ENCODE results near the gene TFEB.

The TFEB gene

DNA sequence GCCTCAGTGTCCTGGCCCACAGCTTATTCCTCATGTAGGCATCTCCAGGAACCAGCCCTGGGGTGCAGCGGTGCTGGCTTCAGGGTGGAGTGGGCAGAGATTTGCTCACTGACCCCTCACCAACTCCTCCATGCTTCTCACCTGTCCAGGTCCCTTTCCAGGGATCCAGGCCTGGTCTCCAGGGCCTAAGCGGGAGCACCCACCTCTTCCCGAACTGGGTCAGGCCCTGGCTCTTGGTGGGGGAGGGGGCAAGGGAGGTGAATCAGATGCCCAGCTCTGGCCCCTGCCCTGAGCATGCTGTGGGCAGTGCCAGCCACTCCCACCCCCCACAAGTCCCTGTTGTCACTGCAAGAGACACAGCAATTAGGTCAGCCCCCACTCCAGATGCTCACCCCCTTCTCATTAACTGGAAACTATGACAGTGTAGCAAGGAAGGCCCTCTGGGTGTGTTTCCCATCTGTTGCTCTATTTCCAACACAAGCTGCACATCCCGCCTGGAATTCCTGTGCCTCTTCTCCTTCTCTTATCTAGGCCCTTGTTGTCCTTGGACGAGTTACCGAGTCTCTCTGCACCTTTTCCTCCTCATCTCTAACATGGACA is 60.1 kb downstream of the TFEB start:
- DNase-seq (ENCODE audit: low spot score) = no peak

DNA sequence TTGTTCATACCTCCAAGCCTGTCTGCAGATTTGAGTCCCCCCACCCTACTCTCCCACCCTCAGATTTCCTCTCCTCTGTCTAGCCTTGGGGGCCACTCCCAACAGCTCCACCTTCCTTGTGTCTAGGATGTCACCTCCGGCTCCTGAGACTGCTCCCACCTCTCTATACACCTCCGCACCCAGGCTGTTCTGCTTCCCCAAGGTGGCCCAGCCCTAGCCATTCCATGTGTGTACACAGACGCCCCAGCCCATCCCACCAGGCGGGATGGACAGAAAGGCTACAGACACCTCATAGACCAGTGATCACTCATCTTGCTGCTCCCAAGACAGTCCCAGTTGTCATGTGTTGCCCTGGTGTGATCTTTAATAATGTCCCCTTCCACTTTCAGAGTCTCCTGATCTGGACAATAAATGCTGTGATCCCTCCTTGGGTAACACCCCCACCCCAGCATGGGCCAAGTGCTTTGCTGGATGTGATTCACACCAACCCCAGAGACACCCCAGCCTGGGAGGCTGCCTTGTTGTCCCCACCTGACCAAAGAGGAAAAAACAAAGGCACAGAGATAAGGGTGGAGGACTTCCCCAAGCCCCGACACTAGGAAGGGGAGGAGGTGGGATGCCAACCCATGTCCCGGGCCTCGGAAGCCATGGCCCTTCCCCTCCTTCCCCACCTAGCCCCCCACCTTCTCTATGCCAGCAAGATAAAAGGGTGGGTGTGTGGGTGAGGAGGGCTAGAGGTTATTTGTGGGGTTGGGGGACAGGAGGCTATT is 61.0 kb downstream of the TFEB start:
- DNase-seq (ENCODE audit: low spot score) = no peak

DNA sequence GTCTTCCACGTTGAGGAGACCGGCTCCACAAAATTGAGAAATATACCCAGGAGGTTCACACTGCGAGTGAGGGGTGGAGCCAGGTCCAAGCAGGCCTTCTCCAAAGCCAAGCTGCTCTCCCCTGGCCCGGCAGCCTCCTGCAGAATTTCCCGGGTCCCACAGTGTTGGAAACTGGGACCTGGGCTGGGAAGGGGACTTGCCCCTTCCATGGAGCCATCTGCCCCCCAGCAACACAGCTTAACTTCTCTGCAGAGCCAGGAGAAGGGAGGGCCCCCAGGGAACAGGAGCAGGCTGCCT is 61.8 kb downstream of the TFEB start:
- no peak for DNase-seq (ENCODE audit: low spot score)

DNA sequence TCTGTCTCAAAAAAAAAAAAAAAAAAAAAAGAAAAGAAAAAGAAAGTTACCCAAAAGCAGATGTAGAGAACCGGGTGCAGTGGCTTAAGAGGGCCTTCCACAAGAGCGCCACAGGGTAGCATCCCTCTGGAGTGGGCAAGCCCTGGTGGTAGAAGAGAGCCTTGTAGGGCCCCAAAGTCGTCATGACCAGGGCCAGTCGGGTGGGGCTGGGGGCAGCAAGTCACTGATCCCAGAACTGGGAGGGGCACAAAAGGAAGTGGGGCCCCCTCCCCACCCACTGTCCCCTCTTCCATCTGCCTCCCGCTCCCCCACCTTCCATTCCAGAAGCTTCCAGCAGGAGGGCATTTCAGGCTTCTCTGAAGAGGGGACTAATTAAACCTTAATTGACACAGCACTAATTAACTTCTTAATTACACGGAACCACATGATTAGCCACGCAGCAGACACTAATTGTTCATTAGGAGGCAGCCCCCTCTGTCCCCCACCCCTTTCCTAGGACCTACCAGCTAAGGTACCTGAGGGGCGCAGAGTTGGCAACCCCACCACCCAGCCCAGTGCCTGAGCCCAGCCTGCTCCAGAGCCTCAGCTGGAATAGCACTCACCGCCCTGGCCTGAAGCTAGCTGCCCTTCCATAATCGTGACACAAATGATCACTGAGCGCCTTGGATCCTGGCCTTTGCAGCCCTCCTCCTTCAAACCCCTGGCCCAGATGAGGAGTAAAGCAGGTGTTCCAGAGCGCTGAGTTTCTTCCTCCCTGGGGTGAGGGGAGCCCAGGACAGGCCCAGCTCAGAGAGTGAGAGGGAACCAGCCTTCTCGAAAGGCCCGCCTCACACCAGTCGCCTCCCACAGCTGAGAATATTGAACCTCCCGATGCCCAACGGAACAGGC is 62.3 kb downstream of the TFEB start:
- DNase-seq (ENCODE audit: low spot score) = no peak

DNA sequence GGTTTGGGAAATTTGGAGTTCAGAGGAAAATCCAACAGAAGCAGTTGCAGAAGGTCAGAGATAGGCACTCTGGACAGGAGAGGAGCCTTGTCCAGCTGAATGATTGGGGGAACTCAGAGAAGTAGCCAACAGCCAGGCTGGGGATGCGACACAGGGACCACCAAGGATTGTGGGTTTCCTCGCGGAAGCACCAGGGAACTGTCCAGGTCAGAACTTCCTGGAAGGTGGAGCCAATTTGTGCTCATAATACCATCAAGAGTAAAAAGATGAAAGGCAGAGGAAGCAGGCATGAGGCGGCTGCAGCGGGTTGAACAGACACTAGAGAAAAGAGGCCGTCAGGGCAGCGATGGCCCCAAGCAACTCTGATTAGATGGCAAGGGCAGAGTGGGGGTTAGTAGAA is 63.4 kb downstream of the TFEB start:
- no peak for DNase-seq (ENCODE audit: low spot score)

DNA sequence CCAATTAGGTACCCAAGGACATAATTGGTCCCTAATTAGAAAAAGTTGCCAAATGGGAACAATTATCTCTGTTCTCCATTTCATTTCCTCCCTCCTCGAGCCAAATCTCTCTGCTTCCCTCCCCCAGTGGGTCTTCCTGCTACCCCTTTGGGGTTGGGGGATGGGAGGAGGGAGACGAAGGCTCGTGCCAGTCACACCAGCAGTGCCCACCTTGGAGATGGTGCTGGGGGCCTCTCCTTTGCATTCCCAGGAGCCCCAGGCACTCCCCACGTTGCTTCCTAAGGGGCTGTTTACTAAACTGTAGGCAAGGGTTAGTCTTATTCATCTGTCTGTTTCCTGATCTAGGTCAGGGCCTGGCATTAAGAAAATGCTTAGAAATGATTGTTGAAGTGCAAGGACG is 64.0 kb downstream of the TFEB start:
- DNase-seq (ENCODE audit: low spot score) = no peak

DNA sequence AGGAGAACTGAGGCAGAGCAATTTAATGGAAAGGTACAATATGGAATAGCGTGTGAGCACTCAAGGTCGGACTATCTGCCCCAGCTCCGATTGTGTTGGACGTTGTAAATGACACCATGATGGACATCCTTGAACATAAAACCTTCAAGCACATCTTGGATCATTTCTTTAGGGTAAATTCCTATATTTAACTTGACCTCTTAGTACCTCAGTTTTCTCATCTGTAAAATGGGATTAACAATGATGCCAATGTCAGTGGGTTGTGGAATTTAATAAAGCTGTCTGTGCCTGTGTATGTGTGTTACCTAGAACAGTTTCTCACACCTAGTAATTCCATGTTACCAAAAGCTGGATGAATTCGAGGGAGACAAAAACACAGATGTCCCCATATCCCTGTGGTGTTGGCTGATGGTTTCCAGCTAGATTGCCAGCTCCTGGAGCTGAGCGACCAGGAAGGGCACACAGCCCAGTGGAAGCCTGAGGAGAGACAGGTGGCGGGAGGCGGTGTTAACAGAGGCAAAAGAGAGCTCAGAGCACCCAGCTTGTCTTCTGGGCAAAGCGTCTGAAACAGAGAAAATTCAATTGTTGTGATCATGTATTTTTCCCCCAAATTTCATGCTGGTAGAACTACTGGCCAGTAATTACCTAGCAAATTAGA is 64.6 kb downstream of the TFEB start:
- no peak for DNase-seq (ENCODE audit: low spot score)

DNA sequence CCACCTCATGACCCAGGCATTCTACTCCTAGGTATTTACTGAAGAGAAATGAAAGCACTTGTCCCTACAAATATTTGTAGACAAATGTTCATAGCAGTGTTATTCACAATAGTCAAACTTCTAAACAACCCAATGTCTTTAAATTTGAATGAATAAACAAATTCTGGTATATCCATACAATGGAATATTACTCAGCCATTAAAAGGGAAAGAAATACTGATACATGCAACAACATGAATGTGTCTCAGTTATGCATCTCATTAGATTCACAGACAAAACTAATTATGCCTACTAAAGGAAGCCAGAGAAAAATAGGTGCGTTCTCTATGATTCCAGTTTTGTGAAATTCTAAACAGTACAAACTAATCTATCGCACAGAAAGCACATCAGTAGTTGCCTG is 66.4 kb downstream of the TFEB start:
- no peak for DNase-seq (ENCODE audit: low spot score)

DNA sequence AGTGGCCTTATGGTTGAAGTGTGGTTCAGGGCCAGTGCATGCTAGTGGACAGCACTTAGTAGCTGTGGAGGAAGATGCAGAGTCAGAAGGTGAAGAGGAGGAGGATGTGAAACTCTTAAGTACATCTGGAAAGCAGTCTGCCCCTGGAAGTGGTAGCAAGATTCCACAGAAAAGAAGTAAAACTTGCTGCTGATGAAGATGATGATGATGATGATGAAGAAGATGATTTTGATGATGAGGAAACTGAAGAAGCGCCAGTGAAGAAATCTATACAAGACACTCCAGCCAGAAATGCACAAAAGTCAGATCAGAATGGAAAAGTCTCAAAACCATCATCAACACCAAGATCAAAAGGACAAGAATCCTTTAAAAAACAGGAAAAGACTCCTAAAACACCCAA is 68.2 kb downstream of the TFEB start:
- DNase-seq (ENCODE audit: low spot score) = no peak

DNA sequence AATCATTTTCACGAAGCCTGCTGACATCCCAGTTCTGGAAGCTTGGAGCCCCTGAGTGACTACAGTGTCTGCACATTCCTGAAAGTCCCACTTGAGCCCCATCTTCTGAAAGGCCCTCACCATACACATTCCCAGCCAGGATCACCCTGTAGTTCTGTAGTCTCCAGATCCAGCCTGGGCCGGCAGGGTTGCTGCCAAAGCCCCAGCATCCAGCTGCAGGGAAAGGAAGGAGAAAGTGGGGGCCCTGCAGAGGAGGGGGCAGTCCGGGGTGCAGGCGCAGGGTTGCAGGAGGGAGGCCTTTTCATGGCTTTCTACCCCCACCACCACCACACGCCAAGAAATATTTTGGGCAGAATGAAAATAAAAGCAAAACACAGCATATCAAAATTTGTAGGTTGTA is 71.1 kb downstream of the TFEB start:
- no peak for DNase-seq (ENCODE audit: low spot score)

DNA sequence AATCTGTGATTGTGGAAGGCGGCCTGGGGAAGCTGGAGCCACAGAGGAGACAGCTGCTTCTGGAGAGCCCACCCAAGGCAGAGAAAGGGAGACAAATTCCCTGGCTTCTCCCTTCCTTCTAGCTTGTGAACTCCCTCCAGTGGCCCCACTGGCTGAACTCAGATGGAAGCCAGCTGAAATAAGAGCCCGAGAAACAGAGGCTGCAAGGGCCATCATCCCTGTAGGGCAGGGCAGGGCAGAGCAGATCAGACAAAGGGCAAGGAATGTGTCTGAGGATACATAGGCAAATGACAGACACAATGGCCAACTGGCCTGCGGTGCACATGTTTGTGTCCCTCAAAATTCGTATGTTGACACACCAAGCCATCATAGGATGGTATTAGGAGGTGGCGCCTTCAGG is 71.8 kb downstream of the TFEB start:
- no peak for DNase-seq (ENCODE audit: low spot score)

DNA sequence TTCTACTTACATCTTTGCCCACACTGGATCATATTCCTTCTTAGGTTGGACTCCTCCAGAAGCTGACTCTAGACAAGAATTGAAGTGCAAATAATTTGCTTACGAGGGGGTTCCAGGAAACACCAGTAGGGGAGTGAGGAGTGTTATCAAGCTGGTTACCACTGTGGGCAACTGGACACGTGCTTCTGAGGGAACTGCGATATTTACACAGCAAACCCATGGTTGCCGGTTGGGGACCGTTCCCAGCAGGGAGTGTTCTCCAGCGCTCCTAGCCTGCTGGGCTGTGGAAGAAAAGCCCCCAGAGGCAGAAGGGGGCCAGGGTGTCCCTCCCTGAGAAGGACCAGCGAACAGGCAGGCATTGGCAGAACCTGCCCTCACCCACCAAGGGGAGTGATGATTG is 75.5 kb downstream of the TFEB start:
- no peak for DNase-seq (ENCODE audit: low spot score)

DNA sequence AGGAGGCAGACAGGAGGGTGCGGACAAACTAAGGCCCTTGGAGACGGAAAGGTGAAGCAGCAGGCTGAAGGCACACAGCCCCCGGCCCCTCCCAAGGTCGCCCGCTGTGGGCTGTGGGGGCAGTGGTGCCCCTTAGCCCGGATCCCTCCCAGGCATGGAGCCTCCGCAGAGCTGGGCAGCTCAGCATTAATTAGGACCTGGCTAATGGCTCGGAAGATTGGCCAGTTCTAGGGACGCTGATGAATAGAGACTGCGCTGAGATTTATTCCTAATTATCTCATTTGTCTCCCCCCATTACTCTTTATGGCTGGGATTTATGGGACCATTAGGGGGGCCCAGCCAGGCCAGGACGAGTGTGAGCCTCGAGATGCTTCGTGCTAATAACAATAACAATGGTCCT is 76.8 kb downstream of the TFEB start:
- no peak for DNase-seq (ENCODE audit: low spot score)

DNA sequence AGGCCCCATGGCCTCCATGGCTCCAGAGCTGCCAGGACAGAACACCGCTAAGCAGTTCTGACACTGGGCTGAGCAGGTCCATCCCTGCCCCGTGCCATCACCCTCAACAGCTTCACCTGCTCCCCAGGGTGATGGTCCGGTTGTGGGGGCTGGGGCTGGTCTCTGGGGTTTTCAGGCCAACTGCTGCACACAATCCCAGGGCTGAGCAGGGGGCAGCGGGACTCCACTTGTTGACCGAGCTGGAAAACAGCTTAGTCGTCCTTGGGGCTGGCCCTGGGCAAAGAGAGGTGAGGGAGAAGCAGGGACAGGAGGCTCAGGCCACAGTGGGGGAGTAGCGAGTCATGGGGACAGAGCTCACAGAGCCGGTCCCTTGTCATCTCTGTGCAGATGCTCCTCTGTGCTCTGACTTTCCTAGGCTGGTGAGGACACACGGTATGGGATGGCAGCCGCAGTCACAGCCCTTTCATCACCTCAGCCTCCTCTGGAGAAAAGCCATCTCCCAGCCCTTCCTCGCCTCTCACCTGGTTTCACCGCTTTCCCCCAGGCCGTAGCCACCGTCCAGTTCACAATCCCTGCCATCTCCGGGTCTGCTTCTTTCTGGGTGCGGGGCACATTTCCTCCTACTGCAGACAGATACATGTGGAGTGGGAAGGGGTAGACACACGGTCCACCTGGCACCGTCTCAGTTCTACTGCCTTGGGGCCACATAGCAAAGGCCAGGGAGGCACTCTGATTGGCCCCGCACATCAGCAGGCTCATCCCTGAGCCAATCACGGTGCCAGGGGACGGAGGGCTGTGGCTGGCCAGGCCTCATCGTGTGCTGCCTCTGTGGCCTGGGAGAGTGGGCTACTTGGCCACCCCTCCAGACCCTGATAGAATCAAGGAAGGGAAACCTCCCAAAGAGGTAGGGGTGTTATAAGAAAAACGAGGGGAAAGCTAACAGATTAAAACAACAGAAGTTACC is 78.0 kb downstream of the TFEB start:
- DNase-seq (ENCODE audit: low spot score) = no peak

DNA sequence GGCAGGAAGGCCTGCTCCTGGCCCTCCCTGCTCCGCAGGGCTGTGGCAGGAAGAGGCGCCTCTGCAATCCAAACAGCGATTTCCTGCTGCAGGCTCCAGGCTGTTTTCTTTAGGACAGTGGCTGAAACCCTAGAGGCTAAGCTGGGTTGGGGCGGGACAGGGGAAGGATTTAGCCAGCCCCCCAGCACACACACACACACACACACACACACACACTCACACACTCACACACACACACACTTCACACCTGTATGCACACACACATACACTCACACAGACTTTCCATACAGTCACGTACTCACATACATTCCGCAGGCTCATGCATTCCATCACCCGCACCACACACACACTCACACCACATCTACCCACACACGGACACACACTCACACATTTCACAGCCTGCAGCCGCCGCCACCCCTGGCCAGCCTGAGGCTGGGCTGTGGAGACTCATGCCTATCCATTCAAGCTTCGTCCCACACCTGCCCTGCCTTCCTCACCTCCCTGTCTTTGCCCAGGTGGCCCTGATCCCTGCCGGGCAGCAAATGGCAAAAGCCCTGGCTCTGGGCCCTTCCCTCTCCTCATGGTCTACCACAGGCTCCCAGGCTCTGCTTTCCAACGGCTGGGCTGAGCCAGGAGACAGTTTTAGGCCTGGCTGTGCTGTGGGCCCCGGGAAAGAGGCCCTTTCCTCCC is 79.3 kb downstream of the TFEB start:
- DNase-seq (ENCODE audit: low spot score) = no peak

DNA sequence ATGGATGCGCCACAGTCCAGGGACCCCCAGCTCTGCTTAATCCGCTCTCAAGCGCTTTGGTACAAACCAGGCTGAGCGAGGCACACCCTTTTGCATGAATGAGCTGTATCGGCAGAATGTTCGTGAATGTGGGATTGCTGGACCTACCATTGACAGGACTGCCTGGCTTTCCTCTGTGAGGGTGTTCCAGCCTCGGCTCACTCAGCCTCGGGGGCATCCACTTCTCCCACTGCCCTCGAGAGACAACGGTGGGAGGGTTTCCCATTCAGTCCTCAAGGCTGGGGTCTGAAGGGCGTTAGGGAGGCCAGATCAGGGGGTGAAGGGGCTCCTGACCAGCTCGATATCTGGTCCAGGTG is 79.8 kb downstream of the TFEB start:
- no peak for DNase-seq (ENCODE audit: low spot score)

DNA sequence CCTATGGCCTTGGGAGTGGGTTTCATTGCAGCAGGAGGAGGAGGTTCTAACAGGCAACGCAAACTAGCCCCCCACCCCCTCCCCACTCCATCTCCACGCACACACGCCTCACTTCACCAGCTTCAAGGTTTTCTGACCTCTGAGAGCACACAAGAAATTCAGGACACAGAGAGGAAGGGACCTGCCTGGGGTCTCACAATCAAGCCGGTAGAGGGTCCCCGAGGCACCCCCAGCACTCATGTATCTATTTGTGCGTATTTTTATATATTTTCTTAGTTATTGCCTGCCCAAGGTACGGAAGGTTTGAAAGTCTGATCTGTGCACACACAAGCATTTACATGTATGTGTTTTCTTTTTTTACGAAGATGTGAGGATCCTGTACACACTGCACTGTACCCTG is 80.2 kb downstream of the TFEB start:
- no peak for DNase-seq (ENCODE audit: low spot score)

DNA sequence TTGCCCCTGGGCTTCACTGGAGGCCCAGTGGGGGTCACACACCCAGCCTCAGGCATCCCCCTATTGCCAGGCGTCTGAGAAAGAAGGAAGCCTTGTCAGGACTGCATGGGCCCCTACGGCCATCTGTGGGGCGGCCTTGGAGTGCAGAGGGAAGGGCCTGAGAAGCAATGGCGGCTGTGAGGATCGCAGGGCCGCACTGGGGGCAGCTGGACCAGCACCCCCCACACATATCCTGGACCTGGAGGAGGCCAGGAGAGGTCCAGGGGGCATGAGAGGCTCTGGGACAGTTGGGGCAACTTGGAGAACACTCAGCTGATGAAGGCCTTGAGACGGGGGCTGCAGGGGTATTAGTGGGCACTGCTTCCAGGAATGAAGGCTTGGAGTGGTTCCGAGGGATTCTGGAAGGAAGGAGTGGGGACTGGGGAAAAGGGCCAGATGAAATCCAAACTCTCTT is 80.7 kb downstream of the TFEB start:
- no peak for DNase-seq (ENCODE audit: low spot score)

DNA sequence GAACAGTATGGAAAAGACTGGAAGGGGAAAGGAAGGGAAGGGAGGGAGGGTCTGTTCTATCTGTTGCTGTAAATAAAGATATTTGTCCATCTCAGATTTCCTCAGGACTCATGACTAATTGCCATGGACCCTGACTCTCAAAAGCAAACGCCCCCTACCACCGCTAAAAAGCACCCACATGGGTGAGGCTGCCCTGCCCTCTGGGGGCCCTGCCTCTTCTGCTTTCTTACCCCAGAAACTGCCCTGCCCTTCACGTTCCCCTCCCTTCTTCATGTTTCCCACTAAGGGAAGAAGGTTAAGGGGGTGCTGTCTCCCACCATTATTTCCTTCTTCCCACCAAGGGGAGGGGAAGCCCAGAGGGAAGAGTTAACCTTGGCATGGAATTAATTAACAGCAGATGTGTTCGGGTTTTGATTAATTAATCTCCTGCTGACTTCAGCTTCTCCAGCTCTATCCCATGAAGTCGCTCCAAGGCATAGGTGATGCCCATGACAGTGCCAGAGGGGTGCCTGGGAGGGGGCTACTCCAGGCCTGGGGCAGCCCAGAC is 81.2 kb downstream of the TFEB start:
- no peak for DNase-seq (ENCODE audit: low spot score)

DNA sequence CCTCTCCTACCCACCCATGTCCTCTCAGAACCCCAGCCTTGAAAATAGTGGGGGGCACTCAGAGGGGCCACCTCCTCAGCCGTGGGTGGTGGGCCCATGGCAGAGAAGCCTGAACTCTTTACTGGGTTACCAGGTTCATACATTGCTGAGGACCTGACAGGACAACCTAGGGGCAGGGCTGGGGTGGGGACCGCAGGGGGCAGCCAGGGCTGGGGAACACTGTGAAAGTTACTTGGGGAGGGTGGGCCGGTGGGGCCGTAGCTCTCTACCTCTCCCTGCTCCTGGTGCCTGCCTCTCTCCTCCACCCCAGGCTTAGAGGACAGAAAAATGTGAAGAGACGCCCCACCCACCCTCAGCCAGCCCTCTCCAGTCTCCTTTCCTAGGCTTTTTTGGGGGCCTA is 81.7 kb downstream of the TFEB start:
- no peak for DNase-seq (ENCODE audit: low spot score)
